ENCODE measurements around the gene FAIM. TPM values are rescaled to one million over a fixed set of nuclear protein-coding genes. Genes with fewer than 3 reads are reported as not detected.

The FAIM gene
- total and polyA plus RNA-seq, 10 donors = 2.6 to 11.1 (median 6.4) TPM

GRCh38 chr3:138657508-138657907 lies 48.9 kb downstream of the FAIM start:
- intact Hi-C loops (cut with DNase I; ENCODE audit: low total_unique reads) = no loop called here
- TF ChIP-seq POLR2AphosphoS5 (IDR thresholded peaks at IDR 0.05) (no peak), POLR2A (IDR thresholded peaks at IDR 0.05) (no peak), CTCF (IDR thresholded peaks at IDR 0.05 in 8 of 11, conservative IDR thresholded peaks at IDR 0.05 in 3 of 11) (no peak)
- H3K36me3 ChIP-seq = peaks cover 2 to 94% (median 48%) of the 10 kb centered on the region in 6 donors

DNA sequence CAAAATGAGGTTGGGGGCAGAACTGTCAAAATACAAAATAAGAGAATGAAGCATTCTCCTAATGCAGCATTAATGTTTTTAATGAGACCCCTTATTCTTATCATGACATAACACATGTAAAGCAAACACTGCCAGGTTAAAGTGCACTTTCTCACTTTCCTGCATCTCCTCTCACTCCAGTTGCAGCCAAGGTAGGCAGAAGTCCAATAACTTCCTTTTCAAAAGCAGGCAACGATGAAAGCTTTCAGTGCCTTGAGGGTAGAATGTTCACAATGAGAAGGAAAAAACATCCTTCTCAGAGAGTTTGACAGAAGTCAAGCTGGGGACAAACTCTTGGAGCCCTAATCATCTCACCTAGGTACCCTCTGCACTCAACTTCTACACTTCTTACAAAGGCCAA lies 59.5 kb downstream of the FAIM start:
- whole genome bisulfite sequencing, 5 donors = 55 to 82% (median 67%) methylated on average over 1 of the region's 1 CpG

More at GRCh38 chr3:138657508-138657907, 48.9 kb downstream of the FAIM start:
- no peak overlapping the region for H3K27ac ChIP-seq
- no peak overlapping the region for H3K4me3 ChIP-seq
- no peak for DNase-seq
- WGBS, 5 donors = 69 to 86% (median 75%) methylated on average over 2 of the region's 2 CpGs
- no peaks in the 10 kb centered on the region for H3K27me3 ChIP-seq (replicated peaks in 1 of 7)
- no peaks in the 10 kb centered on the region for H3K4me1 ChIP-seq
- H3K9me3 ChIP-seq = no peaks in the 10 kb centered on the region

DNA sequence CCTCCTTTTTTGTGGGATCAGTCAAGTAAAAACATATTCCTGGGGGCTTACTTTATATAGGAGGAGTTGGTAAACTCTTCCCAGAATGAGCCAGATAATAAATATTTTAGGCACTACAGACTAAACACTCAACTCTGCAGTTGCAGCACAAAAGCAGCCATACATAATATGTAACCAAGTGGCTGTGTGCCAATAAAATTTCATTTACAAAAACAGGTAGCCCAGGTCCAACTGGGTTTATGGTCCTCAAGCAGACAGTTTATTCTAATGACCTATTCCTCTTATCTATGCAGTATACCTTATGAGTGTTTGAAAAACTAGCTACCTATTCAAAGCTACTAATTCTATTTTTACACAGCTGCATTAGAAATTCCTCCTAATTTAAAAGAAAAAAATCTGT lies 61.8 kb downstream of the FAIM start:
- no peak overlapping the region for H3K4me3 ChIP-seq
- H3K27me3 ChIP-seq (replicated peaks in 1 of 7) = no peaks in the 10 kb centered on the region
- DNase-seq = no peak
- no peak overlapping the region for H3K27ac ChIP-seq
- TF ChIP-seq CTCF (IDR thresholded peaks at IDR 0.05 in 8 of 11, conservative IDR thresholded peaks at IDR 0.05 in 3 of 11) (no peak), POLR2AphosphoS5 (IDR thresholded peaks at IDR 0.05) (no peak), POLR2A (IDR thresholded peaks at IDR 0.05) (no peak)
- H3K36me3 ChIP-seq = peaks cover 0 to 81% (median 15%) of the 10 kb centered on the region in 6 donors
- peaks cover 3 to 11% (median 9%) of the 10 kb centered on the region in 8 donors for H3K9me3 ChIP-seq
- intact Hi-C loops (cut with DNase I; ENCODE audit: low total_unique reads) = loop anchor here (10.0 kb wide), 1 partner anchor 76 kb away; the partner anchor contains the start of gene CEP70
- no peaks in the 10 kb centered on the region for H3K4me1 ChIP-seq

More for the DNA sequence above, 59.5 kb downstream of the FAIM start:
- intact Hi-C loops (cut with DNase I; ENCODE audit: low total_unique reads) = no loop called here
- no peak for TF ChIP-seq CTCF (IDR thresholded peaks at IDR 0.05 in 8 of 11, conservative IDR thresholded peaks at IDR 0.05 in 3 of 11)
- TF ChIP-seq POLR2AphosphoS5 (IDR thresholded peaks at IDR 0.05) = no peak
- TF ChIP-seq POLR2A (IDR thresholded peaks at IDR 0.05) = no peak
- Histone ChIP-seq H3K9me3 (no peaks in the 10 kb centered on the region), H3K4me3 (no peak overlapping the region), H3K27ac (no peak overlapping the region), H3K4me1 (no peaks in the 10 kb centered on the region), H3K36me3 (peaks cover 0 to 81% (median 27%) of the 10 kb centered on the region in 6 donors), H3K27me3 (replicated peaks in 1 of 7) (no peaks in the 10 kb centered on the region)
- no peak for DNase-seq

- no peak overlapping the region for H3K27ac ChIP-seq
- no peaks in the 10 kb centered on the region for H3K27me3 ChIP-seq (replicated peaks in 1 of 7)
- DNase-seq = no peak
These were observed 65.3 kb downstream of the FAIM start for GRCh38 chr3:138673641-138674530.

More at GRCh38 chr3:138673641-138674530, 65.3 kb downstream of the FAIM start:
- intact Hi-C loops (cut with DNase I; ENCODE audit: low total_unique reads) = loop anchor here (10.0 kb wide), 1 partner anchor 79 kb away; the partner anchor contains the start of gene CEP70
- TF ChIP-seq POLR2A (IDR thresholded peaks at IDR 0.05) (no peak), POLR2AphosphoS5 (IDR thresholded peaks at IDR 0.05) (no peak), CTCF (IDR thresholded peaks at IDR 0.05 in 8 of 11, conservative IDR thresholded peaks at IDR 0.05 in 3 of 11) (no peak)
- H3K36me3 ChIP-seq = peaks cover 0 to 81% (median 13%) of the 10 kb centered on the region in 6 donors
- H3K9me3 ChIP-seq = peaks cover 5 to 32% (median 26%) of the 10 kb centered on the region in 8 donors
- H3K4me3 ChIP-seq = no peak overlapping the region
- H3K4me1 ChIP-seq = no peaks in the 10 kb centered on the region
- 75 to 84% (median 82%) methylated on average over 4 of the region's 4 CpGs for WGBS, 5 donors
